Measurements from ENCODE around the gene KCNJ15.
"Not testable (repeated sequence)": the region's sequence is repeated elsewhere in the genome, so short reads cannot be mapped to it uniquely, and the experiment has no call there.

KCNJ15 gene

GRCh38 chr21:38244885-38245869, 11.6 kb upstream of the KCNJ15 start:
- no peak for DNase-seq

- DNase-seq: no peak
These were observed 10.3 kb upstream of the KCNJ15 start for GRCh38 chr21:38246511-38246910.

- DNase-seq: not testable (repeated sequence)
These were observed 9.7 kb upstream of the KCNJ15 start for GRCh38 chr21:38247054-38247453.

- DNase-seq: no peak
These were observed 8.9 kb upstream of the KCNJ15 start for GRCh38 chr21:38247738-38248510.

GRCh38 chr21:38249256-38249655, 7.5 kb upstream of the KCNJ15 start:
- DNase-seq: no peak

GRCh38 chr21:38249696-38250278, 7.0 kb upstream of the KCNJ15 start:
- DNase-seq: no peak

- DNase-seq: no peak
These were observed 5.8 kb upstream of the KCNJ15 start for GRCh38 chr21:38250991-38251418.

GRCh38 chr21:38254970-38255369, 1.8 kb upstream of the KCNJ15 start:
- DNase-seq: no peak

GRCh38 chr21:38255571-38256117, 1.1 kb upstream of the KCNJ15 start:
- no peak for DNase-seq

- no peak for DNase-seq
These were observed 876 bp downstream of the KCNJ15 start for GRCh38 chr21:38257667-38258066.

- no peak for DNase-seq
These were observed 2.0 kb downstream of the KCNJ15 start for GRCh38 chr21:38258521-38259485.

- no peak for DNase-seq
These were observed 2.9 kb downstream of the KCNJ15 start for GRCh38 chr21:38259665-38260064.

- no peak for DNase-seq
These were observed 3.6 kb downstream of the KCNJ15 start for GRCh38 chr21:38260426-38260825.

GRCh38 chr21:38261851-38262250, 5.1 kb downstream of the KCNJ15 start:
- DNase-seq: no peak

GRCh38 chr21:38263493-38263892, 6.7 kb downstream of the KCNJ15 start:
- no peak for DNase-seq

- no peak for DNase-seq
These were observed 7.8 kb downstream of the KCNJ15 start for GRCh38 chr21:38264571-38264970.

- no peak for DNase-seq
These were observed 8.4 kb downstream of the KCNJ15 start for GRCh38 chr21:38265166-38265565.

GRCh38 chr21:38266732-38267131, 9.9 kb downstream of the KCNJ15 start:
- no peak for DNase-seq

GRCh38 chr21:38267136-38267755, 10.5 kb downstream of the KCNJ15 start:
- DNase-seq: no peak

GRCh38 chr21:38267991-38268863, 11.4 kb downstream of the KCNJ15 start:
- no peak for DNase-seq
